A673 (cell line): Measurements from ENCODE around the gene HMG20B. TPM values are rescaled to one million over a fixed set of nuclear protein-coding genes. Genes with fewer than 3 reads are reported as not detected.
"Not testable (repeated sequence)": the region's sequence is repeated elsewhere in the genome, so short reads cannot be mapped to it uniquely, and the experiment has no call there.

ENCODE experiments used
- BruUV-seq: library from RNA; stranded (reverse); fragments of 400-500 nt; replicated peaks from 2 replicates; lab custom pipeline; 2021; lab: Mats Ljungman, UMichigan
- CTCF ChIA-PET: fragments of 300-600 bp; sonication (Branson Sonifier 250); formaldehyde crosslinking; loops from one replicate; lab custom pipeline; 2022; ENCODE audit warnings: antibody characterized with exemption; lab: Charles Lee
- POLR2A ChIA-PET: fragments of 300-600 bp; sonication (Branson Sonifier 250); formaldehyde crosslinking; loops from one replicate; lab custom pipeline; 2022; ENCODE audit warnings: antibody characterized with exemption; ENCODE audit not compliant: low non-redundant PET; lab: Charles Lee
- DNase-seq: peaks from one replicate; pipeline ENCODE4 v3.0.0-alpha.2; 2015; ENCODE audit warnings: low spot score
- H3K27ac ChIP-seq: fragments of 200-600 bp; sonication (generic); 2 replicates; pipeline ENCODE4 v1.5.1; 2016; ENCODE audit warnings: mixed run types, low read depth, mild to moderate bottlenecking, mixed read lengths, antibody characterized with exemption, low read length; ENCODE audit not compliant: poor library complexity, severe bottlenecking
- H3K27me3 ChIP-seq: fragments of 200-600 bp; sonication (generic); replicated peaks from 2 replicates; pipeline ENCODE4 v1.6.1; 2017; ENCODE audit warnings: mixed run types, low read depth, mild to moderate bottlenecking, mixed read lengths, antibody characterized with exemption, low read length; ENCODE audit not compliant: insufficient read depth, poor library complexity
- H3K36me3 ChIP-seq: fragments of 200-600 bp; sonication (generic); 2 replicates; pipeline ENCODE4 v1.6.1; 2016; ENCODE audit warnings: mixed run types, mild to moderate bottlenecking, mixed read lengths, antibody characterized with exemption, low read length; ENCODE audit not compliant: insufficient read depth, poor library complexity, severe bottlenecking
- H3K4me1 ChIP-seq: fragments of 200-600 bp; sonication (generic); 2 replicates; pipeline ENCODE4 v1.6.1; 2017; ENCODE audit warnings: mixed run types, mild to moderate bottlenecking, mixed read lengths, antibody characterized with exemption, low read length; ENCODE audit not compliant: insufficient read depth, poor library complexity, severe bottlenecking
- H3K4me3 ChIP-seq: fragments of 200-600 bp; sonication (generic); 2 replicates; pipeline ENCODE4 v1.5.1; 2016; ENCODE audit warnings: low read depth, mixed run types, mild to moderate bottlenecking, mixed read lengths, low read length; ENCODE audit not compliant: poor library complexity, severe bottlenecking
- H3K9me3 ChIP-seq: fragments of 200-600 bp; sonication (generic); 2 replicates; pipeline ENCODE4 v1.6.1; 2016; ENCODE audit warnings: mixed run types, low read depth, mild to moderate bottlenecking, mixed read lengths, antibody characterized with exemption, low read length; ENCODE audit not compliant: poor library complexity, severe bottlenecking
- EZH2 ChIP-seq: fragments of 200-600 bp; sonication (generic); IDR thresholded peaks from 2 replicates; pipeline ENCODE4 v1.6.1; 2017; ENCODE audit warnings: borderline replicate concordance, low read depth, mild to moderate bottlenecking, mixed read lengths, antibody characterized with exemption, low read length; ENCODE audit not compliant: poor library complexity, severe bottlenecking
- intact Hi-C: fragments of 100-400 bp; cut with micrococcal nuclease; formaldehyde crosslinking; loops from one replicate; pipeline ENCODE4 v1.10.0; 2022; ENCODE audit not compliant: unreplicated experiment
- total RNA-seq: library from RNA; stranded (reverse); gene quantifications from 2 replicates; pipeline ENCODE4 v1.2.3, GENCODE V29; 2021
- TF ChIP-seq, protein P1 (sequence below): fragments of 300-800, 200-600 bp; sonication (generic); conservative IDR thresholded peaks from 2 replicates; pipeline ENCODE4 v1.5.1; 2017; ENCODE audit warnings: low read depth, mild to moderate bottlenecking, antibody characterized with exemption, low read length, moderate library complexity, mixed read lengths

The HMG20B gene
- total RNA-seq, 1 experiment from 2014 or later, result 53.9 TPM

DNA sequence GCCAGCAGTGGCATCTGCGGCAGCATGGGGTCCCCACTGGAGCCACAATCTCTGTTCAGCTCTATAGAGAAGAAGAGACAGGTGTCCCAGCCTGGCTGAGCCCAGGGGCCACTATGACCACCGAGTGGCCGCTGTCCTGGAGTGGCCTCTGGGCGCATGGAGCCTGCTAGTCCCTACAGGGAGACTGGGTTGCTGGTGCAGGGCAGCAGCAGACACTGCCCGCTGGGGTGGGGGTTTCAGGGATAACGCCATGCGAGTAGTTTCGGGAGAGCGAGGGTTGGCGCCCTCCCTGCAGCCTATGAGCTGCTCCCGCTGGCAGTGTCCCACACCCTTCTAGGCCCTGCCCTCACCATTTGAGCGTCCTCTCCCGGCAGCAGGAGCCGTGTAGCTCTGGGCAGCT, 44.7 kb upstream of the HMG20B start:
- TF ChIP-seq, protein P1, sequence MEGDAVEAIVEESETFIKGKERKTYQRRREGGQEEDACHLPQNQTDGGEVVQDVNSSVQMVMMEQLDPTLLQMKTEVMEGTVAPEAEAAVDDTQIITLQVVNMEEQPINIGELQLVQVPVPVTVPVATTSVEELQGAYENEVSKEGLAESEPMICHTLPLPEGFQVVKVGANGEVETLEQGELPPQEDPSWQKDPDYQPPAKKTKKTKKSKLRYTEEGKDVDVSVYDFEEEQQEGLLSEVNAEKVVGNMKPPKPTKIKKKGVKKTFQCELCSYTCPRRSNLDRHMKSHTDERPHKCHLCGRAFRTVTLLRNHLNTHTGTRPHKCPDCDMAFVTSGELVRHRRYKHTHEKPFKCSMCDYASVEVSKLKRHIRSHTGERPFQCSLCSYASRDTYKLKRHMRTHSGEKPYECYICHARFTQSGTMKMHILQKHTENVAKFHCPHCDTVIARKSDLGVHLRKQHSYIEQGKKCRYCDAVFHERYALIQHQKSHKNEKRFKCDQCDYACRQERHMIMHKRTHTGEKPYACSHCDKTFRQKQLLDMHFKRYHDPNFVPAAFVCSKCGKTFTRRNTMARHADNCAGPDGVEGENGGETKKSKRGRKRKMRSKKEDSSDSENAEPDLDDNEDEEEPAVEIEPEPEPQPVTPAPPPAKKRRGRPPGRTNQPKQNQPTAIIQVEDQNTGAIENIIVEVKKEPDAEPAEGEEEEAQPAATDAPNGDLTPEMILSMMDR, result no peak
- no peak for TF ChIP-seq EZH2
- H3K4me1 ChIP-seq, result no peaks in the 10 kb centered on the region
- ChIA-PET POLR2A (no interaction called here), CTCF (no interaction called here)
- intact Hi-C loops, result no loop called here
- BruUV-seq, result no TSS peak
- no peaks in the 10 kb centered on the region for H3K27me3 ChIP-seq
- no peak overlapping the region for H3K27ac ChIP-seq
- H3K36me3 ChIP-seq, result peaks cover 67% of the 10 kb centered on the region
- no peak overlapping the region for H3K4me3 ChIP-seq
- H3K9me3 ChIP-seq, result no peaks in the 10 kb centered on the region
- no peak for DNase-seq

GRCh38 chr19:3528539-3529211, 44.1 kb upstream of the HMG20B start:
- peaks cover 67% of the 10 kb centered on the region for H3K36me3 ChIP-seq
- intact Hi-C loops, result no loop called here
- H3K27ac ChIP-seq, result no peak overlapping the region
- BruUV-seq, result no TSS peak
- DNase-seq, result no peak
- no peaks in the 10 kb centered on the region for H3K27me3 ChIP-seq
- ChIA-PET CTCF (no interaction called here), POLR2A (no interaction called here)
- no peaks in the 10 kb centered on the region for H3K9me3 ChIP-seq
- H3K4me1 ChIP-seq, result no peaks in the 10 kb centered on the region
- no peak overlapping the region for H3K4me3 ChIP-seq
- TF ChIP-seq, protein P1, result no peak

DNA sequence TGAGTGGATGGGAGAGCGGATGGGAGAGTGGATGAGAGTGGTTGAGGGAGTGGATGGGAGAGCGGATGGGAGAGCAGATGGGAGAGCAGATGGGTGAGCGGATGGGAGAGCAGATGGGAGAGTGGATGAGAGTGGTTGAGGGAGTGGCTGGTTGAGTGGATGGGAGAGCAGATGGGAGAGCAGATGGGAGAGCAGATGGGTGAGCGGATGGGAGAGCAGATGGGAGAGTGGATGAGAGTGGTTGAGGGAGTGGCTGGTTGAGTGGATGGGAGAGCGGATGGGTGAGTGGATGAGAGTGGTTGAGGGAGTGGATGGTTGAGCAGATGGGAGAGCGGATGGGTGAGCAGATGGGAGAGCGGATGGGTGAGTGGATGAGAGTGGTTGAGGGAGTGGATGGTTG, 43.4 kb upstream of the HMG20B start:
- intact Hi-C loops, H3K4me1 ChIP-seq, H3K27me3 ChIP-seq, H3K9me3 ChIP-seq, POLR2A ChIA-PET, H3K27ac ChIP-seq, CTCF ChIA-PET, H3K4me3 ChIP-seq, BruUV-seq, DNase-seq: not testable (repeated sequence)
- H3K36me3 ChIP-seq, result peaks cover 67% of the 10 kb centered on the region

GRCh38 chr19:3530389-3530788, 42.4 kb upstream of the HMG20B start:
- H3K4me1 ChIP-seq, result no peaks in the 10 kb centered on the region
- peaks cover 72% of the 10 kb centered on the region for H3K36me3 ChIP-seq
- no peak overlapping the region for H3K27ac ChIP-seq
- BruUV-seq, result no TSS peak
- intact Hi-C loops, result no loop called here
- H3K4me3 ChIP-seq, result no peak overlapping the region
- no peaks in the 10 kb centered on the region for H3K9me3 ChIP-seq
- TF ChIP-seq, protein P1, result no peak
- no peak for TF ChIP-seq EZH2
- POLR2A ChIA-PET, result no interaction called here
- CTCF ChIA-PET, result no interaction called here
- H3K27me3 ChIP-seq, result no peaks in the 10 kb centered on the region
- no peak for DNase-seq
